CD8-positive, alpha-beta memory T cell (primary cell): ENCODE data around the gene MSL3. TPM values are rescaled to one million over a fixed set of nuclear protein-coding genes. Genes with fewer than 3 reads are reported as not detected.

Experiments
- CTCF ChIA-PET: fragments of 350-600 bp; sonication (Branson Sonifier 250); formaldehyde crosslinking; loops from one replicate; lab custom pipeline; 2021; ENCODE audit warnings: antibody characterized with exemption; lab: Charles Lee
- POLR2A ChIA-PET: fragments of 350-600 bp; sonication (Branson Sonifier 250); formaldehyde crosslinking; loops from one replicate; lab custom pipeline; 2021; ENCODE audit warnings: antibody characterized with exemption; lab: Charles Lee
- DNase-seq, 5 donors: peaks; one replicate each; pipeline versions ENCODE4 v3.0.0 to v3.0.0-alpha.2; 2020 to 2022; ENCODE audit warnings: mixed read lengths in 1 of 5
- H3K27ac ChIP-seq: one replicate; pipeline ENCODE4 v1.7.0; 2013; ENCODE audit warnings: low read depth, mild to moderate bottlenecking, low read length, moderate library complexity
- H3K27me3 ChIP-seq: 2 replicates; pipeline ENCODE4 v1.7.0; 2013; ENCODE audit warnings: low read length, mild to moderate bottlenecking; ENCODE audit not compliant: insufficient read depth, poor library complexity, severe bottlenecking
- H3K36me3 ChIP-seq: 2 replicates; pipeline ENCODE4 v1.7.0; 2013; ENCODE audit warnings: mild to moderate bottlenecking, low read length, moderate library complexity; ENCODE audit not compliant: insufficient read depth
- H3K4me1 ChIP-seq: 2 replicates; pipeline ENCODE4 v1.7.0; 2013; ENCODE audit warnings: mild to moderate bottlenecking, low read length, moderate library complexity; ENCODE audit not compliant: insufficient read depth
- H3K4me3 ChIP-seq: 2 replicates; pipeline ENCODE4 v1.7.0; 2013; ENCODE audit warnings: mild to moderate bottlenecking, low read length
- H3K9me3 ChIP-seq: 2 replicates; pipeline ENCODE4 v1.7.0; 2013; ENCODE audit warnings: mild to moderate bottlenecking, low read length
- H3K27ac Mint-ChIP-seq, 8 donors: one replicate each; pipeline ENCODE4 v1.8.0; 2020 to 2021; ENCODE audit warnings: mixed read lengths in 8 of 8, mild to moderate bottlenecking in 6 of 8, inconsistent platforms in 3 of 8, moderate library complexity in 3 of 8
- H3K27me3 Mint-ChIP-seq, 2 donors: one replicate each; pipeline ENCODE4 v1.8.0; 2020 to 2021; ENCODE audit warnings: mixed read lengths in 2 of 2, mild to moderate bottlenecking in 1 of 2, moderate library complexity in 1 of 2
- H3K36me3 Mint-ChIP-seq, 3 donors: one replicate each; pipeline ENCODE4 v1.8.0; 2020 to 2021; ENCODE audit warnings: mixed read lengths in 3 of 3, inconsistent platforms in 1 of 3, mild to moderate bottlenecking in 1 of 3
- H3K4me1 Mint-ChIP-seq, 3 donors: one replicate each; pipeline ENCODE4 v1.8.0; 2020 to 2021; ENCODE audit warnings: mixed read lengths in 3 of 3, inconsistent platforms in 1 of 3, mild to moderate bottlenecking in 1 of 3
- H3K4me3 Mint-ChIP-seq, 7 donors: one replicate each; pipeline ENCODE4 v1.8.0; 2020 to 2021; ENCODE audit warnings: mixed read lengths in 7 of 7, mild to moderate bottlenecking in 6 of 7, moderate library complexity in 4 of 7, inconsistent platforms in 2 of 7
- H3K9me3 Mint-ChIP-seq, 5 donors: one replicate each; pipeline ENCODE4 v1.8.0; 2020 to 2022; ENCODE audit warnings: mixed read lengths in 5 of 5, mild to moderate bottlenecking in 3 of 5, moderate library complexity in 2 of 5, inconsistent platforms in 1 of 5
- polyA plus RNA-seq: library from polyadenylated mRNA; unstranded; fragments of 300-500 nt; fragmentation: Illumina TruSeq; gene quantifications from one replicate; pipeline ENCODE4 v1.2.3, GENCODE V29; 2021
- total RNA-seq, 2 experiments: library from RNA; stranded (reverse); gene quantifications; one replicate each; pipeline ENCODE4 v1.2.3, GENCODE V29; 2021

Gene MSL3
- total and polyA plus RNA-seq, 3 experiments from 2014 or later = 34.6 to 80.4 (median 37.5) TPM

GRCh38 chrX:11755724-11756123 lies 2.3 kb upstream of the MSL3 start:
- H3K4me3 Mint-ChIP-seq = peak overlapping the region in 3 of 7 donors; percentile 7 to 71 (median 27)
- Histone ChIP-seq H3K36me3 (no peaks in the 10 kb centered on the region), H3K9me3 (no peaks in the 10 kb centered on the region), H3K4me1 (no peaks in the 10 kb centered on the region), H3K4me3 (no peak overlapping the region), H3K27me3 (no peaks in the 10 kb centered on the region), H3K27ac (no peak overlapping the region)
- peaks cover under 1 to 10% (median 2%) of the 10 kb centered on the region in 3 donors for H3K36me3 Mint-ChIP-seq
- peaks cover 5 to 23% (median 14%) of the 10 kb centered on the region in 3 donors for H3K4me1 Mint-ChIP-seq
- ChIA-PET CTCF (no interaction called here), POLR2A (interaction anchor here (0.7 kb wide), 1 partner anchor 14 kb away, joined by 3 read pairs; no protein-coding TSS in a partner anchor)
- H3K27ac Mint-ChIP-seq = peak overlapping the region in 1 of 8 donors; percentile 83
- H3K27me3 Mint-ChIP-seq = peaks cover under 1 to 6% of the 10 kb centered on the region in 2 donors
- DNase-seq = no peak
- H3K9me3 Mint-ChIP-seq = no peaks in the 10 kb centered on the region

GRCh38 chrX:11756354-11757318 lies 1.4 kb upstream of the MSL3 start:
- Histone ChIP-seq H3K4me3 (no peak overlapping the region), H3K36me3 (no peaks in the 10 kb centered on the region), H3K27me3 (no peaks in the 10 kb centered on the region), H3K4me1 (no peaks in the 10 kb centered on the region), H3K27ac (peak overlapping the region; percentile 9), H3K9me3 (no peaks in the 10 kb centered on the region)
- H3K9me3 Mint-ChIP-seq = no peaks in the 10 kb centered on the region
- H3K27ac Mint-ChIP-seq = peak overlapping the region in 4 of 8 donors; percentile 31 to 86 (median 82)
- CTCF ChIA-PET = interaction anchor here (1.2 to 2.8 kb wide), 3 partner anchors 10 to 17 kb away, joined by 3 to 19 read pairs (median 5); no protein-coding TSS in a partner anchor
- H3K4me3 Mint-ChIP-seq = peak overlapping the region; percentile 64 to 77 (median 69)
- POLR2A ChIA-PET = no interaction called here
- H3K36me3 Mint-ChIP-seq = peaks cover 6 to 16% (median 8%) of the 10 kb centered on the region in 3 donors
- peaks cover 0 to 6% of the 10 kb centered on the region in 2 donors for H3K27me3 Mint-ChIP-seq
- DNase-seq = no peak
- H3K4me1 Mint-ChIP-seq = peaks cover 11 to 32% (median 21%) of the 10 kb centered on the region in 3 donors

GRCh38 chrX:11757397-11757718 lies 679 bp upstream of the MSL3 start:
- peak in 1 of 5 donors; percentile 8 for DNase-seq
- H3K27me3 ChIP-seq = no peaks in the 10 kb centered on the region
- no peak overlapping the region for H3K4me3 ChIP-seq
- ChIA-PET POLR2A (no interaction called here), CTCF (interaction anchor here (1.2 to 2.8 kb wide), 4 partner anchors 9 to 214 kb away, joined by 3 to 19 read pairs (median 4); no protein-coding TSS in a partner anchor)
- H3K4me3 Mint-ChIP-seq = peak overlapping the region; percentile 41 to 74 (median 68)
- peaks cover 6% of the 10 kb centered on the region for H3K4me1 ChIP-seq
- H3K4me1 Mint-ChIP-seq = peaks cover 18 to 39% (median 27%) of the 10 kb centered on the region in 3 donors
- H3K36me3 Mint-ChIP-seq = peaks cover 11 to 23% (median 13%) of the 10 kb centered on the region in 3 donors
- H3K27ac Mint-ChIP-seq = peak overlapping the region in 4 of 8 donors; percentile 18 to 83 (median 30)
- no peaks in the 10 kb centered on the region for H3K9me3 Mint-ChIP-seq
- peaks cover 0 to 6% of the 10 kb centered on the region in 2 donors for H3K27me3 Mint-ChIP-seq
- no peaks in the 10 kb centered on the region for H3K9me3 ChIP-seq
- H3K36me3 ChIP-seq = peaks cover 4% of the 10 kb centered on the region
- H3K27ac ChIP-seq = peak overlapping the region; percentile 9

- ChIA-PET POLR2A (interaction anchor here (0.6 kb wide), 1 partner anchor 11 kb away, joined by 3 read pairs; no protein-coding TSS in a partner anchor), CTCF (interaction anchor here (0.9 to 2.8 kb wide), 5 partner anchors 9 to 215 kb away, joined by 3 to 19 read pairs (median 3); no protein-coding TSS in a partner anchor)
- peaks cover 30 to 52% (median 36%) of the 10 kb centered on the region in 3 donors for H3K4me1 Mint-ChIP-seq
- peak; percentile 79 to 94 (median 87) for DNase-seq
- Histone ChIP-seq H3K27ac (peak overlapping the region; percentile 87), H3K4me3 (peak overlapping the region; percentile 88), H3K36me3 (peaks cover 14% of the 10 kb centered on the region), H3K4me1 (peaks cover 15% of the 10 kb centered on the region), H3K27me3 (no peaks in the 10 kb centered on the region), H3K9me3 (no peaks in the 10 kb centered on the region)
- H3K27ac Mint-ChIP-seq = peak overlapping the region; percentile 82 to 99 (median 95)
- no peaks in the 10 kb centered on the region for H3K9me3 Mint-ChIP-seq
- peak overlapping the region; percentile 87 to 97 (median 93) for H3K4me3 Mint-ChIP-seq
- H3K36me3 Mint-ChIP-seq = peaks cover 14 to 34% (median 23%) of the 10 kb centered on the region in 3 donors
- peaks cover 0 to 4% of the 10 kb centered on the region in 2 donors for H3K27me3 Mint-ChIP-seq
Measured at GRCh38 chrX:11758400-11759171, 549 bp downstream of the MSL3 start.

GRCh38 chrX:11759172-11759460 lies 1.1 kb downstream of the MSL3 start:
- peak overlapping the region; percentile 87 to 97 (median 93) for H3K4me3 Mint-ChIP-seq
- DNase-seq = no peak
- ChIA-PET POLR2A (interaction anchor here (0.6 kb wide), 1 partner anchor 11 kb away, joined by 3 read pairs; no protein-coding TSS in a partner anchor), CTCF (interaction anchor here (0.9 to 2.8 kb wide), 2 partner anchors 11 to 12 kb away, joined by 3 to 19 read pairs; no protein-coding TSS in a partner anchor)
- Histone ChIP-seq H3K36me3 (peaks cover 19% of the 10 kb centered on the region), H3K4me3 (peak overlapping the region; percentile 88), H3K4me1 (peaks cover 21% of the 10 kb centered on the region), H3K27ac (peak overlapping the region; percentile 87), H3K9me3 (no peaks in the 10 kb centered on the region), H3K27me3 (no peaks in the 10 kb centered on the region)
- peak overlapping the region; percentile 82 to 99 (median 96) for H3K27ac Mint-ChIP-seq
- peaks cover 35 to 57% (median 42%) of the 10 kb centered on the region in 3 donors for H3K4me1 Mint-ChIP-seq
- no peaks in the 10 kb centered on the region for H3K9me3 Mint-ChIP-seq
- H3K27me3 Mint-ChIP-seq = peaks cover 0 to 2% of the 10 kb centered on the region in 2 donors
- H3K36me3 Mint-ChIP-seq = peaks cover 19 to 39% (median 28%) of the 10 kb centered on the region in 3 donors

- Histone ChIP-seq H3K36me3 (peaks cover 20% of the 10 kb centered on the region), H3K4me3 (peak overlapping the region; percentile 88), H3K27ac (peak overlapping the region; percentile 87), H3K27me3 (no peaks in the 10 kb centered on the region), H3K9me3 (no peaks in the 10 kb centered on the region), H3K4me1 (peaks cover 25% of the 10 kb centered on the region)
- Mint-ChIP-seq H3K36me3 (peaks cover 25 to 45% (median 33%) of the 10 kb centered on the region in 3 donors), H3K9me3 (no peaks in the 10 kb centered on the region), H3K27me3 (peaks cover 0 to 2% of the 10 kb centered on the region in 2 donors), H3K27ac (peak overlapping the region; percentile 82 to 99 (median 96)), H3K4me3 (peak overlapping the region; percentile 87 to 97 (median 93)), H3K4me1 (peaks cover 41 to 63% (median 47%) of the 10 kb centered on the region in 3 donors)
- ChIA-PET POLR2A (interaction anchor here (0.6 kb wide), 1 partner anchor 10 kb away, joined by 3 read pairs; no protein-coding TSS in a partner anchor), CTCF (interaction anchor here (0.9 to 2.8 kb wide), 2 partner anchors 11 to 12 kb away, joined by 3 to 19 read pairs; no protein-coding TSS in a partner anchor)
- peak; percentile 57 to 84 (median 76) for DNase-seq
Measured at GRCh38 chrX:11759461-11760311, 1.6 kb downstream of the MSL3 start.
